Glutamatergic neuron (in vitro differentiated cells): Measurements from ENCODE around the gene SLCO2B1. TPM values are rescaled to one million over a fixed set of nuclear protein-coding genes. Genes with fewer than 3 reads are reported as not detected.

ENCODE experiments used
- DNase-seq: peaks from one replicate; pipeline ENCODE4 v3.0.0; 2022
- H3K27ac Mint-ChIP-seq: one replicate; pipeline ENCODE4 v1.8.0; 2020; ENCODE audit warnings: mild to moderate bottlenecking, mixed read lengths, inconsistent platforms; ENCODE audit not compliant: unreplicated experiment
- H3K27me3 Mint-ChIP-seq: one replicate; pipeline ENCODE4 v1.8.0; 2020; ENCODE audit warnings: mild to moderate bottlenecking, moderate library complexity, mixed read lengths, inconsistent platforms; ENCODE audit not compliant: unreplicated experiment
- H3K36me3 Mint-ChIP-seq: one replicate; pipeline ENCODE4 v1.8.0; 2020; ENCODE audit warnings: mild to moderate bottlenecking, mixed read lengths, inconsistent platforms; ENCODE audit not compliant: unreplicated experiment
- H3K4me1 Mint-ChIP-seq: one replicate; pipeline ENCODE4 v1.8.0; 2020; ENCODE audit warnings: mild to moderate bottlenecking, low read depth, mixed read lengths, inconsistent platforms; ENCODE audit not compliant: unreplicated experiment
- H3K4me3 Mint-ChIP-seq: one replicate; pipeline ENCODE4 v1.8.0; 2020; ENCODE audit warnings: mild to moderate bottlenecking, mixed read lengths, inconsistent platforms; ENCODE audit not compliant: unreplicated experiment
- H3K9me3 Mint-ChIP-seq: one replicate; pipeline ENCODE4 v1.8.0; 2020; ENCODE audit warnings: mild to moderate bottlenecking, moderate library complexity, mixed read lengths, inconsistent platforms; ENCODE audit not compliant: unreplicated experiment
- CTCF ChIP-seq: fragments of 200-600 bp; sonication (generic); IDR thresholded peaks from one replicate; pipeline ENCODE4 v1.5.0; 2021; ENCODE audit not compliant: partially characterized antibody, unreplicated experiment
- total RNA-seq: library from RNA; stranded (reverse); fragmentation: NEBNext Ultra II Directional; extraction: Animal tissue kit (Norgen Biotek cat#: 25700); gene quantifications from one replicate; pipeline ENCODE4 v1.2.1, GENCODE V29; 2021; ENCODE audit not compliant: unreplicated experiment

SLCO2B1 gene
- total RNA-seq, 1 donor from 2014 or later, result not detected

GRCh38 chr11:75196426-75196825 is 45.5 kb downstream of the SLCO2B1 start:
- H3K36me3 Mint-ChIP-seq, result no peaks in the 10 kb centered on the region
- no peak overlapping the region for H3K4me3 Mint-ChIP-seq
- H3K27me3 Mint-ChIP-seq, result peaks cover 14% of the 10 kb centered on the region
- no peak for TF ChIP-seq CTCF
- H3K9me3 Mint-ChIP-seq, result peaks cover 9% of the 10 kb centered on the region
- no peak overlapping the region for H3K27ac Mint-ChIP-seq
- no peak for DNase-seq
- peaks cover 18% of the 10 kb centered on the region for H3K4me1 Mint-ChIP-seq

- DNase-seq, result no peak
- H3K4me1 Mint-ChIP-seq, result peaks cover 7% of the 10 kb centered on the region
- no peaks in the 10 kb centered on the region for H3K36me3 Mint-ChIP-seq
- H3K4me3 Mint-ChIP-seq, result no peak overlapping the region
- no peak for TF ChIP-seq CTCF
- peaks cover 6% of the 10 kb centered on the region for H3K9me3 Mint-ChIP-seq
- H3K27ac Mint-ChIP-seq, result no peak overlapping the region
- H3K27me3 Mint-ChIP-seq, result peaks cover 10% of the 10 kb centered on the region
Measured at GRCh38 chr11:75197512-75198277, 46.8 kb downstream of the SLCO2B1 start.

GRCh38 chr11:75198278-75198973 is 47.5 kb downstream of the SLCO2B1 start:
- no peak for DNase-seq
- H3K27ac Mint-ChIP-seq, result no peak overlapping the region
- peaks cover 6% of the 10 kb centered on the region for H3K9me3 Mint-ChIP-seq

GRCh38 chr11:75199412-75199955 is 48.6 kb downstream of the SLCO2B1 start:
- H3K36me3 Mint-ChIP-seq, result no peaks in the 10 kb centered on the region
- peaks cover 6% of the 10 kb centered on the region for H3K9me3 Mint-ChIP-seq
- no peak for DNase-seq
- no peak for TF ChIP-seq CTCF
- H3K27ac Mint-ChIP-seq, result no peak overlapping the region
- H3K4me1 Mint-ChIP-seq, result peaks cover 7% of the 10 kb centered on the region
- peaks cover 12% of the 10 kb centered on the region for H3K27me3 Mint-ChIP-seq
- no peak overlapping the region for H3K4me3 Mint-ChIP-seq

More at GRCh38 chr11:75198278-75198973, 47.5 kb downstream of the SLCO2B1 start:
- H3K4me1 Mint-ChIP-seq, result peaks cover 7% of the 10 kb centered on the region
- H3K27me3 Mint-ChIP-seq, result peaks cover 10% of the 10 kb centered on the region
- no peaks in the 10 kb centered on the region for H3K36me3 Mint-ChIP-seq
- no peak overlapping the region for H3K4me3 Mint-ChIP-seq
- TF ChIP-seq CTCF, result no peak
